ENCODE measurements around the gene ZNF682. TPM values are rescaled to one million over a fixed set of nuclear protein-coding genes. Genes with fewer than 3 reads are reported as not detected.
"Not testable (repeated sequence)": the region's sequence is repeated elsewhere in the genome, so short reads cannot be mapped to it uniquely, and the experiment has no call there.

ZNF682 gene
- total and polyA plus RNA-seq, 2 donors (not counting 1 experiment from before 2014, with no cell fraction given), result 2.0 to 11.3 TPM

- intact Hi-C loops (cut with micrococcal nuclease), result loop anchor here (1.0 to 2.0 kb wide), 2 partner anchors 13 to 27 kb away; partner anchors contain the start of gene ZNF682
- CTCF ChIA-PET, result interaction anchor here (0.6 to 1.4 kb wide), 7 partner anchors 13 to 473 kb away, joined by 3 to 5 read pairs (median 4); partner anchors contain the start of genes ZNF682 and ZNF90
- H3K9ac ChIP-seq (ENCODE audit: low read length), result peak overlapping the region; percentile 80
Measured at GRCh38 chr19:20051841-20052768, 12.8 kb upstream of the ZNF682 start.

GRCh38 chr19:20045742-20046141 is 6.4 kb upstream of the ZNF682 start:
- H3K27me3 Mint-ChIP-seq; H3K9me3 ChIP-seq (ENCODE audit: control extremely low read depth in 1 of 3, control insufficient read depth in 2 of 3, insufficient read depth in 1 of 3, low read length in 2 of 3); H3K4me3 Mint-ChIP-seq; H2AFZ ChIP-seq (ENCODE audit: insufficient read depth, low read depth, low read length, poor library complexity, severe bottlenecking); H3K4me1 Mint-ChIP-seq; ATAC-seq (ENCODE audit: low read depth); DNase-seq; H3K27ac Mint-ChIP-seq; H3K79me2 ChIP-seq (ENCODE audit: control insufficient read depth, insufficient read depth, low read length); POLR2A ChIA-PET; H3K36me3 ChIP-seq (replicated peaks in 1 of 2; ENCODE audit: control extremely low read depth in 1 of 2, control insufficient read depth in 1 of 2, extremely low read depth in 1 of 2, insufficient read depth in 2 of 2, low read length in 1 of 2); H3K27me3 ChIP-seq (replicated peaks in 1 of 4; ENCODE audit: control extremely low read depth in 1 of 4, control insufficient read depth in 3 of 4, insufficient read depth in 4 of 4, low read length in 3 of 4); CTCF ChIA-PET; H3K4me1 ChIP-seq (ENCODE audit: control insufficient read depth in 2 of 2, insufficient read depth in 2 of 2, low read length in 2 of 2); H3K9me3 Mint-ChIP-seq (ENCODE audit: insufficient read depth); H3K4me2 ChIP-seq (replicated peaks; ENCODE audit: low read depth, low read length, poor library complexity, severe bottlenecking); H3K27ac ChIP-seq (ENCODE audit: low read length in 2 of 2); H4K20me1 ChIP-seq (ENCODE audit: control insufficient read depth, insufficient read depth, low read length, poor library complexity, severe bottlenecking); H3K9ac ChIP-seq (ENCODE audit: low read length); H3K4me3 ChIP-seq (ENCODE audit: control extremely low read depth in 1 of 5, extremely low read depth in 1 of 5, insufficient read depth in 1 of 5, low read depth in 2 of 5, low read length in 4 of 5): not testable (repeated sequence)
- intact Hi-C loops (cut with micrococcal nuclease), result loop anchor here (10.0 kb wide), 1 partner anchor 119 kb away; the partner anchor contains the start of gene ZNF486
- no CpG with 5 or more reads among the region's 5 CpGs for WGBS (ENCODE audit: insufficient coverage)

More at GRCh38 chr19:20051841-20052768, 12.8 kb upstream of the ZNF682 start:
- Histone ChIP-seq H3K27ac (ENCODE audit: low read length in 2 of 2) (peak overlapping the region; percentile 63 to 77), H3K27me3 (replicated peaks in 1 of 4; ENCODE audit: control extremely low read depth in 1 of 4, control insufficient read depth in 3 of 4, insufficient read depth in 4 of 4, low read length in 3 of 4) (no peaks in the 10 kb centered on the region), H4K20me1 (ENCODE audit: control insufficient read depth, insufficient read depth, low read length, poor library complexity, severe bottlenecking) (no peaks in the 10 kb centered on the region), H3K79me2 (ENCODE audit: control insufficient read depth, insufficient read depth, low read length) (no peaks in the 10 kb centered on the region), H2AFZ (ENCODE audit: insufficient read depth, low read depth, low read length, poor library complexity, severe bottlenecking) (peak overlapping the region; percentile 97), H3K9me3 (ENCODE audit: control extremely low read depth in 1 of 3, control insufficient read depth in 2 of 3, insufficient read depth in 1 of 3, low read length in 2 of 3) (peaks cover 0 to 1% (median 0%) of the 10 kb centered on the region in 3 donors), H3K36me3 (replicated peaks in 1 of 2; ENCODE audit: control extremely low read depth in 1 of 2, control insufficient read depth in 1 of 2, extremely low read depth in 1 of 2, insufficient read depth in 2 of 2, low read length in 1 of 2) (no peaks in the 10 kb centered on the region), H3K4me2 (replicated peaks; ENCODE audit: low read depth, low read length, poor library complexity, severe bottlenecking) (peak overlapping the region; percentile 91), H3K4me3 (ENCODE audit: control extremely low read depth in 1 of 5, extremely low read depth in 1 of 5, insufficient read depth in 1 of 5, low read depth in 2 of 5, low read length in 4 of 5) (peak overlapping the region; percentile 75 to 90 (median 84)), H3K4me1 (ENCODE audit: control insufficient read depth in 2 of 2, insufficient read depth in 2 of 2, low read length in 2 of 2) (peaks cover 4 to 13% of the 10 kb centered on the region in 2 donors)
- POLR2A ChIA-PET, result interaction anchor here (0.7 to 2.0 kb wide), 5 partner anchors 13 to 1715 kb away, joined by 3 to 15 read pairs (median 4); partner anchors contain the start of genes ZNF100, ZNF14, ZNF682 and ZNF90
- Mint-ChIP-seq H3K4me1 (peaks cover 14% of the 10 kb centered on the region), H3K27ac (peak overlapping the region; percentile 94), H3K4me3 (peak overlapping the region; percentile 98), H3K27me3 (no peaks in the 10 kb centered on the region), H3K9me3 (ENCODE audit: insufficient read depth) (no peaks in the 10 kb centered on the region)
- under 1% methylated on average over 42 of the region's 43 CpGs for WGBS (ENCODE audit: insufficient coverage)
- ATAC-seq (ENCODE audit: low read depth) (peak; percentile 95), DNase-seq (peak; percentile 77)
- TF ChIP-seq EZH2 (IDR thresholded peaks at IDR 0.05; ENCODE audit: borderline replicate concordance, insufficient read depth, low read depth, low read length, poor library complexity, severe bottlenecking) (no peak), CTCF (IDR thresholded peaks at IDR 0.05) (no peak)
